HCT116 (cell line): ENCODE results near the gene SPG7. TPM values are rescaled to one million over a fixed set of nuclear protein-coding genes. Genes with fewer than 3 reads are reported as not detected.

Experiments used
- ATAC-seq: fragments of 200-7000 bp; cut with Tn5 transposase; 2 replicates; pipeline ENCODE4 v1.9.1; 2020; ENCODE audit warnings: mild to moderate bottlenecking, moderate library complexity
- BruUV-seq: library from RNA; stranded (reverse); fragments of 400-500 nt; replicated peaks from 2 replicates; lab custom pipeline; 2021; lab: Mats Ljungman, UMichigan
- CTCF ChIA-PET: fragments of 300-600 bp; sonication (Branson Sonifier 250); formaldehyde crosslinking; loops from one replicate; lab custom pipeline; 2021; ENCODE audit warnings: antibody characterized with exemption; lab: Charles Lee
- POLR2A ChIA-PET: fragments of 300-600, 350-600 bp; sonication (Branson Sonifier 250); formaldehyde crosslinking; loops from one replicate; lab custom pipeline; 2021; ENCODE audit warnings: antibody characterized with exemption; lab: Charles Lee
- RAD21 ChIA-PET, 2 experiments: fragments of 300-600 bp; sonication (Branson Sonifier 250); formaldehyde crosslinking; loops; one replicate each; lab custom pipeline; 2023; ENCODE audit warnings: low total read pairs in 2 of 2; ENCODE audit not compliant: uncharacterized antibody in 2 of 2, unreplicated experiment in 2 of 2, low non-redundant PET in 1 of 2; lab: Charles Lee
- DNase-seq: peaks from one replicate; pipeline ENCODE4 v3.0.0-alpha.2; 2010; ENCODE audit warnings: low read depth, low spot score
- H2AFZ ChIP-seq: fragments of 200-600 bp; shearing (Covaris generic), sonication (generic); 2 replicates; pipeline ENCODE4 v1.6.1; 2017; ENCODE audit warnings: low read depth, mixed run types, mixed read lengths, antibody characterized with exemption, low read length; ENCODE audit not compliant: poor library complexity, severe bottlenecking
- H3K27ac ChIP-seq: 2 replicates; pipeline ENCODE4 v1.5.1; 2012; ENCODE audit warnings: low read depth, low read length
- H3K27me3 ChIP-seq: fragments of 200-600 bp; sonication (generic); 2 replicates; pipeline ENCODE4 v1.6.1; 2016; ENCODE audit warnings: mixed run types, low read length, mixed read lengths; ENCODE audit not compliant: insufficient read depth
- H3K36me3 ChIP-seq, 2 experiments: fragments of 200-500 bp in 1 of 2; fragments of 200-600 bp in 1 of 2; sonication (Bioruptor generic) in 1 of 2; sonication (generic) in 1 of 2; 2 replicates each; pipeline versions ENCODE4 v1.5.1 to v1.6.1; 2014 to 2016; ENCODE audit warnings: low read length in 2 of 2, inconsistent platforms in 1 of 2, mixed read lengths in 1 of 2, mixed run types in 1 of 2; ENCODE audit not compliant: insufficient read depth in 2 of 2, control insufficient read depth in 1 of 2
- H3K4me1 ChIP-seq, 2 experiments: fragments of 200-600 bp in 1 of 2; sonication (generic) in 1 of 2; 2 replicates each; pipeline versions ENCODE4 v1.5.1 to v1.6.1; 2012 to 2017; ENCODE audit warnings: low read length in 2 of 2, inconsistent platforms in 1 of 2, mild to moderate bottlenecking in 1 of 2, mixed read lengths in 1 of 2, mixed run types in 1 of 2, moderate library complexity in 1 of 2; ENCODE audit not compliant: insufficient read depth in 2 of 2, control insufficient read depth in 1 of 2
- H3K4me2 ChIP-seq: fragments of 200-600 bp; sonication (generic); 2 replicates; pipeline ENCODE4 v1.6.1; 2017; ENCODE audit warnings: mixed run types, low read length, mixed read lengths
- H3K4me3 ChIP-seq, 2 experiments: fragments of 200-600 bp in 1 of 2; sonication (generic) in 1 of 2; replicated peaks in 1 of 2; 2 replicates each; pipeline ENCODE4 v1.5.1; 2011 to 2016; ENCODE audit warnings: low read length in 2 of 2, control low read depth in 1 of 2, low read depth in 1 of 2, mild to moderate bottlenecking in 1 of 2, mixed read lengths in 1 of 2, mixed run types in 1 of 2
- H3K79me2 ChIP-seq: fragments of 200-600 bp; sonication (generic); 2 replicates; pipeline ENCODE4 v1.6.1; 2017; ENCODE audit warnings: mild to moderate bottlenecking, mixed run types, low read length, moderate library complexity, mixed read lengths; ENCODE audit not compliant: insufficient read depth
- H3K9ac ChIP-seq: fragments of 200-600 bp; sonication (generic); 2 replicates; pipeline ENCODE4 v1.6.1; 2016; ENCODE audit warnings: low read length, mixed read lengths
- H3K9me2 ChIP-seq: fragments of 200-600 bp; sonication (generic), shearing (Covaris generic); 2 replicates; pipeline ENCODE4 v1.6.1; 2017; ENCODE audit warnings: mixed run types, mild to moderate bottlenecking, moderate library complexity; ENCODE audit not compliant: insufficient read depth
- H3K9me3 ChIP-seq, 2 experiments: fragments of 200-500 bp in 1 of 2; fragments of 200-600 bp in 1 of 2; sonication (Bioruptor generic) in 1 of 2; sonication (generic) in 1 of 2; 2 replicates each; pipeline ENCODE4 v1.6.1; 2014 to 2017; ENCODE audit warnings: low read length in 2 of 2, mixed read lengths in 2 of 2, inconsistent platforms in 1 of 2, low read depth in 1 of 2, mild to moderate bottlenecking in 1 of 2, mixed run types in 1 of 2, moderate library complexity in 1 of 2; ENCODE audit not compliant: control insufficient read depth in 1 of 2, insufficient read depth in 1 of 2
- H4K20me1 ChIP-seq: fragments of 200-600 bp; sonication (generic), shearing (Covaris generic); 2 replicates; pipeline ENCODE4 v1.6.1; 2017; ENCODE audit warnings: mixed run types, mild to moderate bottlenecking, moderate library complexity; ENCODE audit not compliant: insufficient read depth
- CEBPB ChIP-seq: IDR thresholded peaks from 2 replicates; pipeline ENCODE4 v1.6.1; 2012; ENCODE audit warnings: low read depth
- EZH2phosphoT487 ChIP-seq: fragments of 200-600 bp; IDR thresholded peaks from 2 replicates; pipeline ENCODE4 v1.6.1; 2018; ENCODE audit warnings: antibody characterized with exemption, borderline replicate concordance
- POLR2A ChIP-seq: IDR thresholded peaks from 2 replicates; pipeline ENCODE4 v1.7.0; 2011; ENCODE audit warnings: borderline replicate concordance; ENCODE audit not compliant: insufficient read depth, insufficient read length; ENCODE audit errors: extremely low read depth
- intact Hi-C: fragments of 100-400 bp; cut with micrococcal nuclease; formaldehyde crosslinking; loops from 2 replicates; pipeline ENCODE4 v1.10.0; 2022
- total RNA-seq: library from RNA; stranded (reverse); gene quantifications from one replicate; pipeline ENCODE4 v1.2.1, GENCODE V29; 2021; ENCODE audit not compliant: unreplicated experiment
- TF ChIP-seq, protein P1 (sequence below): IDR thresholded peaks from 2 replicates; pipeline ENCODE4 v1.6.1; 2012; ENCODE audit warnings: low read depth
- TF ChIP-seq, protein P2 (sequence below): IDR thresholded peaks from 2 replicates; pipeline ENCODE4 v1.6.1; 2012

The SPG7 gene
- total RNA-seq, 1 experiment from 2014 or later = 116 TPM

DNA sequence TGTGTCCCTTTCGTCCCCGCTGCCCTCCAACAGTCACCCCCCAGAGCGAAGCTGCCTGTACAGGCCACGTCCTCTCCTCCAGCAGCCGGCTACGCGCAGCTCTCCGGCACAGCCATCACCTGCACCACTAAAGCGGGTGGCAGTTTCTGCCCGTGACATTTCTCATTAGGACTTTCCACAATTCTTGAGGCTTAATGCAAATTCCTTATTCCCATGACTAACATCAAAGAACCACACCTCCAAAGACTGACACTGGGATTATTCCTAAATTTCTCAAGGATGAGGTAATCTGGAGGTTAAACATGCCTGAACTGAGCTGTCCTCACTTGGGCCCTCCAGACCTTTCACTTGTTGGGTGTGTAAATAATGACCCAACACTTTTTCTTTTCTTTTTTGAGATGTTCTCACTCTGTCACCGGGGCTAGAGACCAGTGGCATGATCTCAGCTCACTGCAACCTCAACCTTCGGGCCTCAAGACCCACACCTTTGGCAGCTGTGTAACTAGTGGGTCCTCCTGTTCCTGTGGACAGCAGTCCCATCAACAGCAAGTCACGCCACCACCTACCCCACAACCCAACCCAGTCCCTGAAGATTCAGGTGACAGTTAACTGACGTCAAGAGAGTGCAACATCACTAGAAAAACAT is 29.5 kb upstream of the SPG7 start:
- peaks cover 0 to 4% of the 10 kb centered on the region in 2 experiments; a peak in 1 of 4 replicates for H3K36me3 ChIP-seq
- peaks cover 71% of the 10 kb centered on the region for H4K20me1 ChIP-seq
- H3K79me2 ChIP-seq = peaks cover 100% of the 10 kb centered on the region
- ATAC-seq (no peak), DNase-seq (no peak)
- TF ChIP-seq POLR2A (no peak), CEBPB (no peak), EZH2phosphoT487 (no peak)
- TF ChIP-seq, protein P1, sequence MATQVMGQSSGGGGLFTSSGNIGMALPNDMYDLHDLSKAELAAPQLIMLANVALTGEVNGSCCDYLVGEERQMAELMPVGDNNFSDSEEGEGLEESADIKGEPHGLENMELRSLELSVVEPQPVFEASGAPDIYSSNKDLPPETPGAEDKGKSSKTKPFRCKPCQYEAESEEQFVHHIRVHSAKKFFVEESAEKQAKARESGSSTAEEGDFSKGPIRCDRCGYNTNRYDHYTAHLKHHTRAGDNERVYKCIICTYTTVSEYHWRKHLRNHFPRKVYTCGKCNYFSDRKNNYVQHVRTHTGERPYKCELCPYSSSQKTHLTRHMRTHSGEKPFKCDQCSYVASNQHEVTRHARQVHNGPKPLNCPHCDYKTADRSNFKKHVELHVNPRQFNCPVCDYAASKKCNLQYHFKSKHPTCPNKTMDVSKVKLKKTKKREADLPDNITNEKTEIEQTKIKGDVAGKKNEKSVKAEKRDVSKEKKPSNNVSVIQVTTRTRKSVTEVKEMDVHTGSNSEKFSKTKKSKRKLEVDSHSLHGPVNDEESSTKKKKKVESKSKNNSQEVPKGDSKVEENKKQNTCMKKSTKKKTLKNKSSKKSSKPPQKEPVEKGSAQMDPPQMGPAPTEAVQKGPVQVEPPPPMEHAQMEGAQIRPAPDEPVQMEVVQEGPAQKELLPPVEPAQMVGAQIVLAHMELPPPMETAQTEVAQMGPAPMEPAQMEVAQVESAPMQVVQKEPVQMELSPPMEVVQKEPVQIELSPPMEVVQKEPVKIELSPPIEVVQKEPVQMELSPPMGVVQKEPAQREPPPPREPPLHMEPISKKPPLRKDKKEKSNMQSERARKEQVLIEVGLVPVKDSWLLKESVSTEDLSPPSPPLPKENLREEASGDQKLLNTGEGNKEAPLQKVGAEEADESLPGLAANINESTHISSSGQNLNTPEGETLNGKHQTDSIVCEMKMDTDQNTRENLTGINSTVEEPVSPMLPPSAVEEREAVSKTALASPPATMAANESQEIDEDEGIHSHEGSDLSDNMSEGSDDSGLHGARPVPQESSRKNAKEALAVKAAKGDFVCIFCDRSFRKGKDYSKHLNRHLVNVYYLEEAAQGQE = no peak
- TF ChIP-seq, protein P2, sequence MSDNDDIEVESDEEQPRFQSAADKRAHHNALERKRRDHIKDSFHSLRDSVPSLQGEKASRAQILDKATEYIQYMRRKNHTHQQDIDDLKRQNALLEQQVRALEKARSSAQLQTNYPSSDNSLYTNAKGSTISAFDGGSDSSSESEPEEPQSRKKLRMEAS = no peak
- no peaks in the 10 kb centered on the region for H3K9me2 ChIP-seq
- no TSS peak for BruUV-seq
- H3K4me1 ChIP-seq = peaks cover 43 to 82% of the 10 kb centered on the region in 2 experiments
- CTCF ChIA-PET = no interaction called here
- RAD21 ChIA-PET = no interaction called here
- H3K27me3 ChIP-seq = no peaks in the 10 kb centered on the region
- H3K4me3 ChIP-seq = no peak overlapping the region
- no peak overlapping the region for H3K4me2 ChIP-seq
- H3K9me3 ChIP-seq = no peaks in the 10 kb centered on the region
- H3K27ac ChIP-seq = no peak overlapping the region
- no peak overlapping the region for H2AFZ ChIP-seq
- H3K9ac ChIP-seq = no peak overlapping the region
- POLR2A ChIA-PET = no interaction called here
- intact Hi-C loops = no loop called here
